Right lobe of liver (tissue), 6 donors: ENCODE data around the gene CENPX. TPM values are rescaled to one million over a fixed set of nuclear protein-coding genes. Genes with fewer than 3 reads are reported as not detected.

Source experiments
- ATAC-seq, 4 donors: fragments of 200-7000 bp; cut with Tn5 transposase; one replicate each; pipeline ENCODE4 v1.9.1; 2020; ENCODE audit warnings: mild to moderate bottlenecking in 4 of 4, moderate library complexity in 4 of 4
- DNase-seq, 3 donors: peaks; one replicate each; pipeline ENCODE4 v3.0.0-alpha.2; 2020
- H3K27ac ChIP-seq, 3 donors: fragments of 200-600 bp; one replicate each; pipeline ENCODE4 v1.8.0; 2022
- H3K27me3 ChIP-seq, 2 donors: fragments of 200-600 bp; one replicate each; pipeline ENCODE4 v1.8.0; 2022
- H3K36me3 ChIP-seq, 4 donors: fragments of 200-600 bp; sonication (generic) in 1 of 4; one replicate each; pipeline versions ENCODE4 v1.5.1 to v1.8.0; 2017 to 2022; ENCODE audit warnings: control low read depth in 1 of 4
- H3K4me1 ChIP-seq, 4 donors: fragments of 200-600 bp; sonication (generic) in 1 of 4; one replicate each; pipeline versions ENCODE4 v1.5.1 to v1.8.0; 2017 to 2022; ENCODE audit warnings: control low read depth in 1 of 4
- H3K4me3 ChIP-seq, 3 donors: fragments of 200-600 bp; one replicate each; pipeline ENCODE4 v1.8.0; 2022
- H3K9me3 ChIP-seq, 4 donors: fragments of 200-600 bp; sonication (generic) in 1 of 4; one replicate each; pipeline versions ENCODE4 v1.5.1 to v1.8.0; 2017 to 2022; ENCODE audit warnings: control low read depth in 1 of 4
- POLR2A ChIP-seq: fragments of 450-650 bp; IDR thresholded peaks from one replicate; pipeline ENCODE4 v1.6.1; 2017; ENCODE audit warnings: antibody characterized with exemption, mild to moderate bottlenecking
- WGBS: methylation state at CpG from one replicate; pipeline ENCODE4 v1.1.6; 2018; ENCODE audit warnings: low coverage, low lambda C conversion rate; ENCODE audit not compliant: insufficient coverage; ENCODE audit errors: missing lambda C conversion rate; 5-methylcytosine and 5-hydroxymethylcytosine counted together
- intact Hi-C, 2 donors: fragments of 100-400 bp; cut with DNase I; formaldehyde crosslinking; loops; one replicate each; pipeline versions ENCODE4 v1.11.2 to v1.14.1; 2022
- total RNA-seq, 6 experiments: library from RNA; depleted of rRNA in 2 of 6; stranded (reverse); fragments of >200 nt in 2 of 6; fragmentation: NEBNext Ultra II Directional in 3 of 6; extraction: Animal tissue kit (Norgen Biotek cat#: 25700) in 3 of 6; gene quantifications; one replicate each; pipeline versions ENCODE4 v1.1.0 to v1.2.4, GENCODE V29; 2016 to 2023
- TF ChIP-seq, protein P1 (sequence below), 4 donors: fragments of 200-600 bp in 3 of 4; fragments of 450-650 bp in 1 of 4; IDR thresholded peaks; one replicate each; pipeline versions ENCODE4 v1.5.1 to v1.8.0; 2016 to 2022; ENCODE audit warnings: antibody characterized with exemption in 4 of 4, mild to moderate bottlenecking in 2 of 4
- donor health status: DM: no; HTN: yes; CAD: no.
- donor health status: DM: no; HTN: no; CAD: no.
- donor health status: DM: no; HTN: no; CAD: no.
- donor health status: DM: no; HTN: yes; CAD: no.
- donor health status: DM: no; HTN: yes; CAD: no.

Gene CENPX
- total RNA-seq, 6 experiments from 2014 or later, result 27.3 to 81.1 (median 47.8) TPM

DNA sequence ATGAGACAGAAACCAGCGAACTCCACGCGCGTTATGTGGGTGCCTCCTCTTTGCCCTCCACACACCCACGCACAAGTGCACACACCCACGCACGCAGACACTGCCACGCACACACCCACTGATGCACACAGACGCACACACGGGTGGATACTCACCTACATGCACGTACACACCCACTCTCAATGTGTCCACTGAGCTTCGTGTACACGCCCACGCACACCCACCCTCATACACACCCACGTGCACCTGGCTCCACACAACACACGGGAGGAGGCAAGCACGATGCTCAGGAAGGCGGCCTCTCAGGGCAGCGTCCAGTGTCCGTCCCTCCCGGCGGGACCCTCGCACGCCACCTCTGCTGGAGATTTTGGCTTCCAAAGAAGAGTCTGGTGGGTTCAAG is 24.7 kb upstream of the CENPX start:
- peaks cover 0 to 3% (median under 1%) of the 10 kb centered on the region in 4 donors for H3K36me3 ChIP-seq
- H3K27me3 ChIP-seq, result no peaks in the 10 kb centered on the region
- intact Hi-C loops, result no loop called here
- 88% methylated on average over 8 of the region's 24 CpGs for WGBS
- H3K27ac ChIP-seq, result peak overlapping the region in 1 of 3 donors; percentile 33
- no peak overlapping the region for H3K4me3 ChIP-seq
- no peak for ATAC-seq
- no peak for DNase-seq
- H3K9me3 ChIP-seq, result no peaks in the 10 kb centered on the region
- TF ChIP-seq POLR2A, result no peak
- TF ChIP-seq, protein P1, sequence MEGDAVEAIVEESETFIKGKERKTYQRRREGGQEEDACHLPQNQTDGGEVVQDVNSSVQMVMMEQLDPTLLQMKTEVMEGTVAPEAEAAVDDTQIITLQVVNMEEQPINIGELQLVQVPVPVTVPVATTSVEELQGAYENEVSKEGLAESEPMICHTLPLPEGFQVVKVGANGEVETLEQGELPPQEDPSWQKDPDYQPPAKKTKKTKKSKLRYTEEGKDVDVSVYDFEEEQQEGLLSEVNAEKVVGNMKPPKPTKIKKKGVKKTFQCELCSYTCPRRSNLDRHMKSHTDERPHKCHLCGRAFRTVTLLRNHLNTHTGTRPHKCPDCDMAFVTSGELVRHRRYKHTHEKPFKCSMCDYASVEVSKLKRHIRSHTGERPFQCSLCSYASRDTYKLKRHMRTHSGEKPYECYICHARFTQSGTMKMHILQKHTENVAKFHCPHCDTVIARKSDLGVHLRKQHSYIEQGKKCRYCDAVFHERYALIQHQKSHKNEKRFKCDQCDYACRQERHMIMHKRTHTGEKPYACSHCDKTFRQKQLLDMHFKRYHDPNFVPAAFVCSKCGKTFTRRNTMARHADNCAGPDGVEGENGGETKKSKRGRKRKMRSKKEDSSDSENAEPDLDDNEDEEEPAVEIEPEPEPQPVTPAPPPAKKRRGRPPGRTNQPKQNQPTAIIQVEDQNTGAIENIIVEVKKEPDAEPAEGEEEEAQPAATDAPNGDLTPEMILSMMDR (IDR thresholded peaks at IDR 0.05), result no peak
- peaks cover 0 to 18% (median 5%) of the 10 kb centered on the region in 4 donors for H3K4me1 ChIP-seq

DNA sequence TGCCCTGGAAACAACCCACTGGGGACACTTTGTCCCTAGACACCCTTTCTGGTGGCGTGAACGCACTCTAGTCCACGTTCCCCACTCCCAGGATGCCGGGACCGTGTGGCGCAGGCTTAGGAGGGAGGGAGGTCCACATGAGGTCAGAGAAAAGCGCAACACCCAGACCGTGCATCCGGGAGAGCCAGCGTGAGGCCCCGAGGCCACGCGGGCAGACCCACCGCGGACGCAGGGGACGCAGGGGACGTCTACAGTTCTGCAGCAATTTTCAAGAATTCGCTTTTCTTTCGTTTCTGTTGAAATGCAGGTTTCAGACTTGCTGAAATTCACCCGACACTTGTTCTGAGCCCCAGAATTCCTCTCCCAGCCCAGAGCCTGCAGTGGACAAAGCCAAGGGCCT is 24.2 kb upstream of the CENPX start:
- WGBS, result 100% methylated on average over 1 of the region's 21 CpGs
- H3K27ac ChIP-seq, result no peak overlapping the region
- H3K4me3 ChIP-seq, result no peak overlapping the region
- intact Hi-C loops, result no loop called here
- DNase-seq (no peak), ATAC-seq (no peak)
- H3K27me3 ChIP-seq, result no peaks in the 10 kb centered on the region
- no peaks in the 10 kb centered on the region for H3K9me3 ChIP-seq
- peaks cover 0 to 17% (median 5%) of the 10 kb centered on the region in 4 donors for H3K4me1 ChIP-seq
- TF ChIP-seq, protein P1 (IDR thresholded peaks at IDR 0.05), result no peak
- TF ChIP-seq POLR2A, result no peak
- H3K36me3 ChIP-seq, result peaks cover 0 to 3% (median under 1%) of the 10 kb centered on the region in 4 donors

DNA sequence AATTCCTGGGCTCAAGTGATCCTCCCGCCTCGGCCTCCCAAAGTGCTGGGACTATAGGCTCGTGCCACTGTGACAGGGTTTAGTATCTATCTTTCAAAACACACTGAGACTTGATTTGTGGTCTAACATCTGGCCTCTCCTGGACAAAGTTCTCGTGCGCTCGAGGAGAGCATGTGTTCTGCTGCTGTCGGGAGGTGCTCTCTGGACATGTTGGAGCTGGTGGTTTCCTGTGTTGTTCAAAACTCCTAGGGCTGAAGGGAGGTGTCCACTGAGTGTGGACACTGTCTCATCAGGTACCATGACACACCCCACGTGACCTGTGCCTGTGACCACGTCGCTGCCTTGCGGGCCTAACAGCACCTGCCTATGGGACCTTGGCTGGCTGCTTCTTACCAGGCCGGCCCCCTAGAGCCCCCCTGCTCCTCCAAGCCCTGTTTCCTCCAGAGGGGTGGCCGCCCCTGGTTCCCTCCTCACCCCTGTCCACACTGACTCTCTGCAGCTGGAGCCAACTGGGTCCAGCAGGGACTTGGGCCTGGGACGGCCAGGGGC is 23.3 kb upstream of the CENPX start:
- WGBS, result 42% methylated on average over 5 of the region's 14 CpGs
- Histone ChIP-seq H3K4me3 (no peak overlapping the region), H3K4me1 (peaks cover 0 to 22% (median 6%) of the 10 kb centered on the region in 4 donors), H3K36me3 (peaks cover 0 to 3% (median under 1%) of the 10 kb centered on the region in 4 donors), H3K27ac (no peak overlapping the region), H3K9me3 (no peaks in the 10 kb centered on the region), H3K27me3 (no peaks in the 10 kb centered on the region)
- TF ChIP-seq, protein P1 (IDR thresholded peaks at IDR 0.05), result no peak
- TF ChIP-seq POLR2A, result no peak
- DNase-seq, result no peak
- peak in 1 of 4 donors; percentile 3 for ATAC-seq
- intact Hi-C loops, result no loop called here

DNA sequence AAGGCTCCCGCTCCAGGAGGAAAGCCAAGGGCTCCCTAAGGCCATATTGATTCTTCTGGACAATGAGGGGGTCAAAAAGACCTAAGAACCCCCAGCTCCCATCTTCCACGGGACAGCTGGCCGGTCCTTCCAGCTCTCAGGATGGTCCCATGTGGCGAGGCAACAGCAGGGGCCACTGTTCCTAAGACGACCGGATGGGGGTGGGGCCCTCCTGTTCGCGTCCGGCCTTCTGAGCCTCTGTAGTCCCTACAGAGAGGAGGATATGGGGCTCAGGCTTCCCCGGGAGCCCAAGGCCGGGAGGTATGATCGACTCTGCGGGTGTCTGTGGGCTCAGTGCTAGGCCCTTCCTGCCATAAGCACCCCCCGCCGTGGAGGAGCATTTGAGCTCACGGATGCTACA is 20.8 kb upstream of the CENPX start:
- WGBS, result 82% methylated on average over 9 of the region's 16 CpGs
- Histone ChIP-seq H3K27me3 (no peaks in the 10 kb centered on the region), H3K4me3 (no peak overlapping the region), H3K4me1 (peaks cover 0 to 35% (median 15%) of the 10 kb centered on the region in 4 donors), H3K27ac (no peak overlapping the region), H3K36me3 (peaks cover 0 to 3% (median under 1%) of the 10 kb centered on the region in 4 donors), H3K9me3 (no peaks in the 10 kb centered on the region)
- ATAC-seq (no peak), DNase-seq (no peak)
- TF ChIP-seq, protein P1 (IDR thresholded peaks at IDR 0.05), result no peak
- TF ChIP-seq POLR2A, result no peak
- intact Hi-C loops, result no loop called here
